WTC11 (cell line): ENCODE measurements around the gene GLYATL3.

Experiments
- ATF1 ChIP-seq: sonication (generic); formaldehyde crosslinking; IDR thresholded peaks from 2 replicates; pipeline ENCODE4 v1.8.1; 2023; ENCODE audit warnings: mild to moderate bottlenecking, moderate library complexity, missing genetic modification reagents
- CBFB ChIP-seq: sonication (generic); formaldehyde crosslinking; IDR thresholded peaks from 2 replicates; pipeline ENCODE4 v1.8.1; 2022; ENCODE audit warnings: mild to moderate bottlenecking, low read depth, missing genetic modification reagents
- TF ChIP-seq, protein P1 (sequence below): fragments of 200-600 bp; IDR thresholded peaks from 2 replicates; pipeline ENCODE4 v1.8.0; 2022; ENCODE audit warnings: antibody characterized with exemption
- TF ChIP-seq, protein P2 (sequence below): sonication (generic); formaldehyde crosslinking; IDR thresholded peaks from 2 replicates; pipeline ENCODE4 v1.8.0; 2022; ENCODE audit warnings: mild to moderate bottlenecking, missing genetic modification reagents
- TF ChIP-seq, protein P3 (sequence below): sonication (generic); formaldehyde crosslinking; IDR thresholded peaks from 2 replicates; pipeline ENCODE4 v1.8.1; 2023; ENCODE audit warnings: mild to moderate bottlenecking, missing genetic modification reagents

DNA sequence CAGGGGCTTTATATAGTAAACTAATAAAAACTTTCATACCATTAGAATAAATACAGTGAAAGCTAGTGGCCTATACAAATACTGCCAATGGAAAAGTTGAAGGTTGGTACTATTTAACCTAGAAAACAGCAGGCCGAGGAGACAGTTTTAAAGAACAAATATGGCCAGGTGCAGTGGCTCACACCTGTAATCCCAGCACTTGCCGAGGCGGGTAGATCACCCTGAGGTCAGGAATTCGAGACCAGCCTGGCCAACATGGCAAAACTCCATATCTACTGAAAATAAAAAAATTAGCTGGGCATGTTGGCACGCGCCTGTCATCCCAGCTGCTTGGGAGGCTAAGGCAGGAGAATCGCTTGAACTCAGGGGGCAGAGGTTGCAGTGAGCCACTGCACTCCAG is 24.8 kb downstream of the GLYATL3 start:
- TF ChIP-seq, protein P1, sequence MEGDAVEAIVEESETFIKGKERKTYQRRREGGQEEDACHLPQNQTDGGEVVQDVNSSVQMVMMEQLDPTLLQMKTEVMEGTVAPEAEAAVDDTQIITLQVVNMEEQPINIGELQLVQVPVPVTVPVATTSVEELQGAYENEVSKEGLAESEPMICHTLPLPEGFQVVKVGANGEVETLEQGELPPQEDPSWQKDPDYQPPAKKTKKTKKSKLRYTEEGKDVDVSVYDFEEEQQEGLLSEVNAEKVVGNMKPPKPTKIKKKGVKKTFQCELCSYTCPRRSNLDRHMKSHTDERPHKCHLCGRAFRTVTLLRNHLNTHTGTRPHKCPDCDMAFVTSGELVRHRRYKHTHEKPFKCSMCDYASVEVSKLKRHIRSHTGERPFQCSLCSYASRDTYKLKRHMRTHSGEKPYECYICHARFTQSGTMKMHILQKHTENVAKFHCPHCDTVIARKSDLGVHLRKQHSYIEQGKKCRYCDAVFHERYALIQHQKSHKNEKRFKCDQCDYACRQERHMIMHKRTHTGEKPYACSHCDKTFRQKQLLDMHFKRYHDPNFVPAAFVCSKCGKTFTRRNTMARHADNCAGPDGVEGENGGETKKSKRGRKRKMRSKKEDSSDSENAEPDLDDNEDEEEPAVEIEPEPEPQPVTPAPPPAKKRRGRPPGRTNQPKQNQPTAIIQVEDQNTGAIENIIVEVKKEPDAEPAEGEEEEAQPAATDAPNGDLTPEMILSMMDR = no peak
- TF ChIP-seq, protein P2, sequence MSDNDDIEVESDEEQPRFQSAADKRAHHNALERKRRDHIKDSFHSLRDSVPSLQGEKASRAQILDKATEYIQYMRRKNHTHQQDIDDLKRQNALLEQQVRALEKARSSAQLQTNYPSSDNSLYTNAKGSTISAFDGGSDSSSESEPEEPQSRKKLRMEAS (CRISPR knock-in tag) = no peak
- TF ChIP-seq CBFB (CRISPR knock-in tag) = no peak
- TF ChIP-seq, protein P3, sequence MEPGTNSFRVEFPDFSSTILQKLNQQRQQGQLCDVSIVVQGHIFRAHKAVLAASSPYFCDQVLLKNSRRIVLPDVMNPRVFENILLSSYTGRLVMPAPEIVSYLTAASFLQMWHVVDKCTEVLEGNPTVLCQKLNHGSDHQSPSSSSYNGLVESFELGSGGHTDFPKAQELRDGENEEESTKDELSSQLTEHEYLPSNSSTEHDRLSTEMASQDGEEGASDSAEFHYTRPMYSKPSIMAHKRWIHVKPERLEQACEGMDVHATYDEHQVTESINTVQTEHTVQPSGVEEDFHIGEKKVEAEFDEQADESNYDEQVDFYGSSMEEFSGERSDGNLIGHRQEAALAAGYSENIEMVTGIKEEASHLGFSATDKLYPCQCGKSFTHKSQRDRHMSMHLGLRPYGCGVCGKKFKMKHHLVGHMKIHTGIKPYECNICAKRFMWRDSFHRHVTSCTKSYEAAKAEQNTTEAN (CRISPR knock-in tag) = no peak
- TF ChIP-seq ATF1 (CRISPR knock-in tag) = no peak
